ENCODE data around the gene LAMA3. TPM values are rescaled to one million over a fixed set of nuclear protein-coding genes. Genes with fewer than 3 reads are reported as not detected.
A peak's percentile ranks its signal among the peaks of the same experiment; 100 is the strongest.

Gene LAMA3
- total RNA-seq, 1 donor from 2014 or later, result 69.8 TPM

DNA sequence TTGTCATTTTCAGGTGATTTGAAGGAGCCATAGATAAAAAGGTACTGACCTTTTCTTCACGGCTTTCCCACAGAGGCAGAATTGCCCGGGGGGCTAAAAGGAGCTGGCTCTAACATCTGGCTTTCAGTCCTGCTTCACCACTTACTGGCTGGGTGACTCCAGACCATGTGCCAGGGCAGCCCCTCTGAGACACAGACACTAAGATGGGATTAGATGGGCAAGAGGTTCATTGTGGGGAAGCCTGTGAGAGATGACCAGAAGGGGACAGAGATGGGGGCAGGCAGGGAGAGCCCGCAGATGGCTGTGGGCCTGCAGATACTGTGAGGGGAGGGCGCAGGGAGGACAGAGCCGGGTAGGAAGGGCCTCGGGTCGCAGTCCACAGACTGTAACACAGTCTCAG lies 250.6 kb downstream of the LAMA3 start:
- no peak for DNase-seq (ENCODE audit: low read depth)
- no peak overlapping the region for H3K4me3 ChIP-seq (ENCODE audit: low read depth, low read length)
- TF ChIP-seq, protein P1, sequence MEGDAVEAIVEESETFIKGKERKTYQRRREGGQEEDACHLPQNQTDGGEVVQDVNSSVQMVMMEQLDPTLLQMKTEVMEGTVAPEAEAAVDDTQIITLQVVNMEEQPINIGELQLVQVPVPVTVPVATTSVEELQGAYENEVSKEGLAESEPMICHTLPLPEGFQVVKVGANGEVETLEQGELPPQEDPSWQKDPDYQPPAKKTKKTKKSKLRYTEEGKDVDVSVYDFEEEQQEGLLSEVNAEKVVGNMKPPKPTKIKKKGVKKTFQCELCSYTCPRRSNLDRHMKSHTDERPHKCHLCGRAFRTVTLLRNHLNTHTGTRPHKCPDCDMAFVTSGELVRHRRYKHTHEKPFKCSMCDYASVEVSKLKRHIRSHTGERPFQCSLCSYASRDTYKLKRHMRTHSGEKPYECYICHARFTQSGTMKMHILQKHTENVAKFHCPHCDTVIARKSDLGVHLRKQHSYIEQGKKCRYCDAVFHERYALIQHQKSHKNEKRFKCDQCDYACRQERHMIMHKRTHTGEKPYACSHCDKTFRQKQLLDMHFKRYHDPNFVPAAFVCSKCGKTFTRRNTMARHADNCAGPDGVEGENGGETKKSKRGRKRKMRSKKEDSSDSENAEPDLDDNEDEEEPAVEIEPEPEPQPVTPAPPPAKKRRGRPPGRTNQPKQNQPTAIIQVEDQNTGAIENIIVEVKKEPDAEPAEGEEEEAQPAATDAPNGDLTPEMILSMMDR (conservative IDR thresholded peaks at IDR 0.05; ENCODE audit: low read depth, low read length), result no peak

DNA sequence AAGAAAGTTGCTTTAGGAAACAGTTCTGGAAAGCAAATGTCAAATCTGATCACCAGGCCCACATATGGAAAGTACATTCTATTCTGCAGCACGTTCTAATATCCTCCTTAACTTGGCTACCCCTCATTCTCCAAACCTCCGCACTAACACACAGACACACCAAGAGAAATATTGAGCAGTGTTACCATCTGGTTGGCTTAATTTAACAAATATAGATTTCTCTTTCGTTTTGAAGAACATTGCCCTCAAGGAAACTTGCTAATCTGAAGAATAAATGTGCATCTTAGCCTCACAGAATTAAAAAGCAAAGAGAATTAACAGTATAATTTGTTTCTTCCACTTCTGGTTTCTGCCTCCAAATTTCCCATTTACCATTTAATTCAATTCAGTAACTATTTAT lies 252.5 kb downstream of the LAMA3 start:
- no peak for DNase-seq (ENCODE audit: low read depth)
- TF ChIP-seq, protein P1 (conservative IDR thresholded peaks at IDR 0.05; ENCODE audit: low read depth, low read length), result no peak
- no peak overlapping the region for H3K4me3 ChIP-seq (ENCODE audit: low read depth, low read length)

DNA sequence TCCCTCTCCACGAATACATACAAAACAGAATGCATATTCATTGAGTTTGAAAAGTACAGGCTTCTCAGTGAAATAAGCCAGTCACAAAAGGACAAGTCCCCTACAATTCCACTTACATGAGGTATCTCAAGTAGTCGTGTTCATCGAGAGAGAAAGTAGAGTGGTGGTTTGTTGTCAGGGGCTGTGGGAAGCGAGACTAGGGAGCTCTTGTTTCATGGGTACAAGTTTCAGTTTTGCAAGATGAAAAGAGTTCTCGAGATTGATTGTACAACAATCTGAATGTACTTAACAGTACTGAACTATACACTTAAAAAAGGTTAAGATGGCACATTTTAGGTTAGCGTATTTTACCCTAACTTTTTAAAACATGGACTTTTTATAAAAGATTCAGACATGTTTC lies 253.9 kb downstream of the LAMA3 start:
- no peak overlapping the region for H3K4me3 ChIP-seq (ENCODE audit: low read depth, low read length)
- TF ChIP-seq, protein P1 (conservative IDR thresholded peaks at IDR 0.05; ENCODE audit: low read depth, low read length), result no peak
- no peak for DNase-seq (ENCODE audit: low read depth)

DNA sequence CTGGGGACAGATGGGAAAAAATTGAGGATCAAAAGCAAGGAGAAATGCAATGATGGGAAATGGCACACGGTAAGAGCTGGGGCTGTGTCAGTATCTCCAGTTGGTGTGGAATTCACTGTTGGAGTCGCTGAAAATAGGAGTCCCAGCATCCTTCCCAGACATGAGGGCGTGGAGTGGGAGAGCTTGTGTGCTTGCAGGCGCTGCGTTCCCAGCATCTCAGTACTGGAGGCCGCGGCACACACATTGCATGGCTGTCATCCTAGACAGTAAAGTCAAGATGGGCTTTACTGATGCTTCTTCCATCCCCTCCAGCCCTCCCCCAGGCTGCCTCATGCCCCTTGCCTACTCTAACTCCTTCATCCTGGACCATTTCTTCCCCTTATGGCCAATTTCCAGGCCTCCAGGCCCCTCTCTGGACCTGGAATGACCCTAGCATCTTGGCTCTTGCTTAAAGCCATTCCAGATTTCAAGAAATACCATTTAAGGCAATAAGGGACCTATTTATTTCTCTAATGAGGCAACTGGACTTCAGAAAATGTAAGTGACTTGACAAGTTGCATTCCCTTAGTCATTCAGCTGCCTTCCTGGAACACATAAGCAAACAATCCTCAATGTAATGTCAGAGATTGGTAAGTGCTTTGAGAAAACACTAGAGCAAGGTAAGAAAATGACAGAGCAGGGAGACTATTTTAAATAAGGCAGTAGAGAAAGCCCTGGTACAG lies 254.8 kb downstream of the LAMA3 start:
- DNase-seq (ENCODE audit: low read depth), result peak; percentile 20
- no peak overlapping the region for H3K4me3 ChIP-seq (ENCODE audit: low read depth, low read length)
- TF ChIP-seq, protein P1 (conservative IDR thresholded peaks at IDR 0.05; ENCODE audit: low read depth, low read length), result no peak

DNA sequence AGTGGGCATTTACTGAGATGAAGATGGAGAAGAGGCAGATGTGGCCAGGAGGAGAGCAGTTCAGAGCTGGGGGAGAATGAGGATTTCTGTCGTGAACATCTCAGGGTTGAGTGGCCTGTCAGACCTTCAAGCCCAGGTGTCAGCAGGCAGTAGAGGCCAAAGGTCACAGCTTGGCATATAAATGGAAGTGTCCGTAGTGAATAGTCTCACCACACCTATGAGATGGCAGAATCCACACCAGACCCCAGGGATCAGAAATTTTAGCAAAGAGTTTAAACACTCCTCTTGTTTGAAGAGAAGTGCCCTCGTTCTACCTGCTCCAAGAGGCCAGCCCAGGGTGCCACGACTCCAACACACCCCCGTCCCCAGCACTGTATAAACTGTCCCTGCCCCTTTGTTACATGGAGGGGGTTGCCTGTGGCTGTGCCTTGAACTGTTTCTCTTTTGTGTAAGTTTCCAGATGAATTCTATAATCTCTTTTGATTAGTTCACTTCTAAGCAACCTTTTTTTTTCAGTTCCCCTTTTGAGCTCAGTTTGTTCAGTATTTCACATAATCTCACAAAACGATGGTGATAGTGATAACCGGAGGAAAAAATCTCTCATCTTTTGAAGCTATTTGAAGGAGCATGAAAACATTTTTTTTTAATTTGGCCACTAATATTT lies 256.3 kb downstream of the LAMA3 start:
- H3K4me3 ChIP-seq (ENCODE audit: low read depth, low read length), result no peak overlapping the region
- DNase-seq (ENCODE audit: low read depth), result no peak
- TF ChIP-seq, protein P1 (conservative IDR thresholded peaks at IDR 0.05; ENCODE audit: low read depth, low read length), result no peak

DNA sequence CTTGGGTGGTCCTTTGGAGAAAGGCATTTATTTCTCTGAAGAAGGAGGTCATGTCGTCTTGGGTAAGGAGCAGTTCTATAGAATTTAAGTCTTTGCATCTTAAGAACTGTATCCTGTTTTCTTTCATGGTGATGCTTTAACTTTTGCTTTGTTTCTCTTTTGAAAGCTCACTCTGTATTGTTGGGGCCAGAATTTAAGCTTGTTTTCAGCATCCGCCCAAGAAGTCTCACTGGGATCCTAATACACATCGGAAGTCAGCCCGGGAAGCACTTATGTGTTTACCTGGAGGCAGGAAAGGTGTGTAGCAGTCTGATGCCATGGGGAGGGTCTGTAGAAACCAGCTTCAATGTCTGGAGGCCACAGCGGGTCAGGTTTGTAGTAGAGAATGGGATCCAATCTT lies 260.6 kb downstream of the LAMA3 start:
- TF ChIP-seq, protein P1 (conservative IDR thresholded peaks at IDR 0.05; ENCODE audit: low read depth, low read length), result no peak
- DNase-seq (ENCODE audit: low read depth), result no peak
- no peak overlapping the region for H3K4me3 ChIP-seq (ENCODE audit: low read depth, low read length)

DNA sequence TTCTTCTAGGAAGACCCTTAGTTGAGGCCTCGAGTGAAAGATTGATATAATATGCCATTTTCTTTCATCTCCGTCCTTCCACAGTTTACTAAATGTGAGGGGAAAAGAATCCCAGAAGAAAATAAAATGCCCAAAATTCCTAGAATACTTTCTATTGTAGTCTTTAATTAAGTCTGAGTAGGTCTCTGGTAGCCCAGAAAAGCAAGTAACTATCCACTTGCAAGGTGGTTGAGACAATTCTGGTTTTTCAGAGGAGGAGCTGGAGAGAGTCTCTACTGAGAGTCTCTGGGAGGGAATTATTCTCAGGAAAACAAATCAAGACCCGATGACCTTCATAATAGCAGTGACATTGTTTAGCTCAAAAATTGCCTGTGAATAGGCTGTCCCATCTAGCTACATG lies 261.4 kb downstream of the LAMA3 start:
- TF ChIP-seq, protein P1 (conservative IDR thresholded peaks at IDR 0.05; ENCODE audit: low read depth, low read length), result no peak
- H3K4me3 ChIP-seq (ENCODE audit: low read depth, low read length), result no peak overlapping the region
- DNase-seq (ENCODE audit: low read depth), result no peak
